Neural cell (in vitro differentiated cells): ENCODE data around the gene MRPL58. TPM values are rescaled to one million over a fixed set of nuclear protein-coding genes. Genes with fewer than 3 reads are reported as not detected.

ENCODE experiments used
- H2AFZ ChIP-seq: fragments of 200-600, 300-800 bp; sonication (generic), shearing (Covaris generic); 2 replicates; pipeline ENCODE4 v1.6.0; 2014; ENCODE audit warnings: low read depth, mild to moderate bottlenecking, antibody characterized with exemption, low read length, moderate library complexity
- H3F3A ChIP-seq: fragments of 200-600 bp; shearing (Covaris generic); 2 replicates; pipeline ENCODE4 v1.6.1; 2016; ENCODE audit warnings: mild to moderate bottlenecking, moderate library complexity, mixed read lengths, antibody characterized with exemption, low read length; ENCODE audit not compliant: insufficient read depth, poor library complexity, severe bottlenecking
- H3K27ac ChIP-seq: fragments of 200-600, 300-800 bp; sonication (generic), shearing (Covaris generic); 2 replicates; pipeline ENCODE4 v1.5.1; 2014; ENCODE audit warnings: mild to moderate bottlenecking, low read length, moderate library complexity
- H3K27me3 ChIP-seq: fragments of 300-800, 200-600 bp; sonication (generic), shearing (Covaris generic); 2 replicates; pipeline ENCODE4 v1.6.0; 2014; ENCODE audit warnings: mild to moderate bottlenecking, low read depth, low read length, moderate library complexity; ENCODE audit not compliant: insufficient read depth
- H3K36me3 ChIP-seq: fragments of 300-800, 200-600 bp; sonication (generic), shearing (Covaris generic); 2 replicates; pipeline ENCODE4 v1.5.1; 2014; ENCODE audit warnings: mild to moderate bottlenecking, antibody characterized with exemption, low read length, moderate library complexity; ENCODE audit not compliant: insufficient read depth
- H3K4me2 ChIP-seq: fragments of 300-800, 200-600 bp; sonication (generic), shearing (Covaris generic); 2 replicates; pipeline ENCODE4 v1.6.0; 2014; ENCODE audit warnings: mild to moderate bottlenecking, low read length
- H3K4me3 ChIP-seq: fragments of 300-800, 200-600 bp; sonication (generic), shearing (Covaris generic); 2 replicates; pipeline ENCODE4 v1.5.1; 2014; ENCODE audit warnings: mild to moderate bottlenecking, low read length, moderate library complexity
- H3K79me2 ChIP-seq: fragments of 200-600 bp; shearing (Covaris generic); replicated peaks from 2 replicates; pipeline ENCODE4 v1.6.0; 2014; ENCODE audit warnings: mild to moderate bottlenecking, low read length, moderate library complexity; ENCODE audit not compliant: insufficient read depth
- H3K9ac ChIP-seq: fragments of 300-800, 200-600 bp; sonication (generic), shearing (Covaris generic); 2 replicates; pipeline ENCODE4 v1.6.1; 2016; ENCODE audit warnings: mild to moderate bottlenecking, low read length, mixed read lengths
- H3K9me2 ChIP-seq: fragments of 200-600 bp; shearing (Covaris generic); 2 replicates; pipeline ENCODE4 v1.6.1; 2016; ENCODE audit warnings: mild to moderate bottlenecking, low read length, mixed read lengths; ENCODE audit not compliant: insufficient read depth
- H3K9me3 ChIP-seq: fragments of 200-600, 300-800 bp; sonication (generic), shearing (Covaris generic); 2 replicates; pipeline ENCODE4 v1.6.1; 2016; ENCODE audit warnings: mild to moderate bottlenecking, mixed run types, low read length, moderate library complexity, mixed read lengths
- H4K20me1 ChIP-seq: fragments of 200-600 bp; shearing (Covaris generic); 2 replicates; pipeline ENCODE4 v1.6.1; 2016; ENCODE audit warnings: mild to moderate bottlenecking, mixed run types; ENCODE audit not compliant: insufficient read depth
- EP300 ChIP-seq: fragments of 450-650 bp; conservative IDR thresholded peaks from 2 replicates; pipeline ENCODE4 v1.6.1; 2014; ENCODE audit warnings: antibody characterized with exemption, mild to moderate bottlenecking, moderate library complexity; ENCODE audit not compliant: poor library complexity, severe bottlenecking
- EZH2 ChIP-seq: fragments of 200-600, 300-800 bp; shearing (Covaris generic), sonication (generic); IDR thresholded peaks from 2 replicates; pipeline ENCODE4 v1.6.1; 2014; ENCODE audit warnings: antibody characterized with exemption, low read length, borderline replicate concordance, mild to moderate bottlenecking; ENCODE audit not compliant: insufficient read depth, poor library complexity, severe bottlenecking
- MXI1 ChIP-seq: fragments of 450-650 bp; conservative IDR thresholded peaks from 2 replicates; pipeline ENCODE4 v1.6.1; 2014; ENCODE audit warnings: antibody characterized with exemption, mild to moderate bottlenecking; ENCODE audit not compliant: poor library complexity, severe bottlenecking
- POLR2AphosphoS5 ChIP-seq: IDR thresholded peaks from 2 replicates; pipeline ENCODE4 v1.6.1; 2012
- RAD21 ChIP-seq: fragments of 450-650 bp; conservative IDR thresholded peaks from 2 replicates; pipeline ENCODE4 v1.6.1; 2014; ENCODE audit warnings: antibody characterized with exemption, mild to moderate bottlenecking, moderate library complexity
- SMC3 ChIP-seq: fragments of 450-650 bp; conservative IDR thresholded peaks from 2 replicates; pipeline ENCODE4 v1.6.1; 2014; ENCODE audit warnings: antibody characterized with exemption, mild to moderate bottlenecking, moderate library complexity; ENCODE audit not compliant: poor library complexity
- TAF1 ChIP-seq: IDR thresholded peaks from 2 replicates; pipeline ENCODE4 v1.6.1; 2012; ENCODE audit warnings: low read depth
- polyA plus RNA-seq: library from polyadenylated mRNA; depleted of rRNA; stranded (reverse); fragments of >200 nt; gene quantifications from 2 replicates; pipeline ENCODE4 v1.2.3, GENCODE V29; 2014
- TF ChIP-seq, protein P1 (sequence below): fragments of 450-650 bp; IDR thresholded peaks from 2 replicates; pipeline ENCODE4 v1.5.1; 2014; ENCODE audit warnings: antibody characterized with exemption, mild to moderate bottlenecking, moderate library complexity; ENCODE audit not compliant: poor library complexity, severe bottlenecking
- TF ChIP-seq, protein P2 (sequence below): IDR thresholded peaks from 2 replicates; pipeline ENCODE4 v1.6.1; 2012; ENCODE audit warnings: borderline replicate concordance

The MRPL58 gene
- polyA plus RNA-seq, 1 donor from 2014 or later, result 47.4 TPM

DNA sequence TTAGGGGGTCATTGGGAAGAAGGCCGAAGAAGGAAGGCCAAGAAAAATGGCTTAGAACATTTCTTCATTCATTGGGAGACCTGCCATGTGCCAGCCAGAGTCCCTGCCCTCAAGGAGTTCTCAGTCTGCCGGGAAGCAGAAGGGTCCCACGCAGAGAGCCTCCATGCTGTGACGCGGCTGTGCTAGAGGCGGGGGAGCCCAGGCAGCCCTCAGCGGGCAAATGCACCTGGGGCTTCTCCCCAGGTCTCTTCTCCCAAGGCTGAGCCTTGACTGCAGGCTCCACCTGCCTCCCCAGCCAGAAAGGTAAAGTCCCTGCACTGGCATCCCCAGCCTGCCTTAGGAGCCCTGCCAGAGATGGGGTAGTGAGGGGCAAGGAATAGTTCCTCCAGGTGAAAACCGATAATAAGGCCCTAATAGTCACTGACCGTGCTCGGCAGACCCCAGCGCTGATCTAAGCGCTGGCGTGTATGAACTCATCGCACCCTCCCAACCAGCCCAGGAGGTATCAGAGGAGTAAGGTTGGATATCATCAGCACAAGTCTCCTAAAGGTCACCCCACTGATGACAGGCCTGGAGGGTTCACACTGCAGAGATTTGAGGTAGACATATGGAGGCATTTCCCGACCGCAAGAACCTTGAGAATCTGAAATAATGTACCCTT, 31.0 kb upstream of the MRPL58 start:
- Histone ChIP-seq H3K4me2 (peak overlapping the region; percentile 57), H3K9ac (peak overlapping the region; percentile 92), H3K4me3 (peak overlapping the region; percentile 90), H3K27me3 (no peaks in the 10 kb centered on the region), H3K36me3 (no peaks in the 10 kb centered on the region), H3F3A (no peaks in the 10 kb centered on the region), H3K79me2 (no peaks in the 10 kb centered on the region), H2AFZ (peak overlapping the region; percentile 97), H3K9me3 (no peaks in the 10 kb centered on the region), H3K9me2 (no peaks in the 10 kb centered on the region), H4K20me1 (no peaks in the 10 kb centered on the region), H3K27ac (peak overlapping the region; percentile 90)
- no peak for TF ChIP-seq EZH2
- no peak for TF ChIP-seq MXI1
- TF ChIP-seq POLR2AphosphoS5, result no peak
- TF ChIP-seq, protein P1, sequence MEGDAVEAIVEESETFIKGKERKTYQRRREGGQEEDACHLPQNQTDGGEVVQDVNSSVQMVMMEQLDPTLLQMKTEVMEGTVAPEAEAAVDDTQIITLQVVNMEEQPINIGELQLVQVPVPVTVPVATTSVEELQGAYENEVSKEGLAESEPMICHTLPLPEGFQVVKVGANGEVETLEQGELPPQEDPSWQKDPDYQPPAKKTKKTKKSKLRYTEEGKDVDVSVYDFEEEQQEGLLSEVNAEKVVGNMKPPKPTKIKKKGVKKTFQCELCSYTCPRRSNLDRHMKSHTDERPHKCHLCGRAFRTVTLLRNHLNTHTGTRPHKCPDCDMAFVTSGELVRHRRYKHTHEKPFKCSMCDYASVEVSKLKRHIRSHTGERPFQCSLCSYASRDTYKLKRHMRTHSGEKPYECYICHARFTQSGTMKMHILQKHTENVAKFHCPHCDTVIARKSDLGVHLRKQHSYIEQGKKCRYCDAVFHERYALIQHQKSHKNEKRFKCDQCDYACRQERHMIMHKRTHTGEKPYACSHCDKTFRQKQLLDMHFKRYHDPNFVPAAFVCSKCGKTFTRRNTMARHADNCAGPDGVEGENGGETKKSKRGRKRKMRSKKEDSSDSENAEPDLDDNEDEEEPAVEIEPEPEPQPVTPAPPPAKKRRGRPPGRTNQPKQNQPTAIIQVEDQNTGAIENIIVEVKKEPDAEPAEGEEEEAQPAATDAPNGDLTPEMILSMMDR, result no peak
- TF ChIP-seq, protein P2, sequence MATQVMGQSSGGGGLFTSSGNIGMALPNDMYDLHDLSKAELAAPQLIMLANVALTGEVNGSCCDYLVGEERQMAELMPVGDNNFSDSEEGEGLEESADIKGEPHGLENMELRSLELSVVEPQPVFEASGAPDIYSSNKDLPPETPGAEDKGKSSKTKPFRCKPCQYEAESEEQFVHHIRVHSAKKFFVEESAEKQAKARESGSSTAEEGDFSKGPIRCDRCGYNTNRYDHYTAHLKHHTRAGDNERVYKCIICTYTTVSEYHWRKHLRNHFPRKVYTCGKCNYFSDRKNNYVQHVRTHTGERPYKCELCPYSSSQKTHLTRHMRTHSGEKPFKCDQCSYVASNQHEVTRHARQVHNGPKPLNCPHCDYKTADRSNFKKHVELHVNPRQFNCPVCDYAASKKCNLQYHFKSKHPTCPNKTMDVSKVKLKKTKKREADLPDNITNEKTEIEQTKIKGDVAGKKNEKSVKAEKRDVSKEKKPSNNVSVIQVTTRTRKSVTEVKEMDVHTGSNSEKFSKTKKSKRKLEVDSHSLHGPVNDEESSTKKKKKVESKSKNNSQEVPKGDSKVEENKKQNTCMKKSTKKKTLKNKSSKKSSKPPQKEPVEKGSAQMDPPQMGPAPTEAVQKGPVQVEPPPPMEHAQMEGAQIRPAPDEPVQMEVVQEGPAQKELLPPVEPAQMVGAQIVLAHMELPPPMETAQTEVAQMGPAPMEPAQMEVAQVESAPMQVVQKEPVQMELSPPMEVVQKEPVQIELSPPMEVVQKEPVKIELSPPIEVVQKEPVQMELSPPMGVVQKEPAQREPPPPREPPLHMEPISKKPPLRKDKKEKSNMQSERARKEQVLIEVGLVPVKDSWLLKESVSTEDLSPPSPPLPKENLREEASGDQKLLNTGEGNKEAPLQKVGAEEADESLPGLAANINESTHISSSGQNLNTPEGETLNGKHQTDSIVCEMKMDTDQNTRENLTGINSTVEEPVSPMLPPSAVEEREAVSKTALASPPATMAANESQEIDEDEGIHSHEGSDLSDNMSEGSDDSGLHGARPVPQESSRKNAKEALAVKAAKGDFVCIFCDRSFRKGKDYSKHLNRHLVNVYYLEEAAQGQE, result no peak
- TF ChIP-seq EP300, result no peak
- TF ChIP-seq SMC3, result no peak
- no peak for TF ChIP-seq TAF1
- no peak for TF ChIP-seq RAD21

DNA sequence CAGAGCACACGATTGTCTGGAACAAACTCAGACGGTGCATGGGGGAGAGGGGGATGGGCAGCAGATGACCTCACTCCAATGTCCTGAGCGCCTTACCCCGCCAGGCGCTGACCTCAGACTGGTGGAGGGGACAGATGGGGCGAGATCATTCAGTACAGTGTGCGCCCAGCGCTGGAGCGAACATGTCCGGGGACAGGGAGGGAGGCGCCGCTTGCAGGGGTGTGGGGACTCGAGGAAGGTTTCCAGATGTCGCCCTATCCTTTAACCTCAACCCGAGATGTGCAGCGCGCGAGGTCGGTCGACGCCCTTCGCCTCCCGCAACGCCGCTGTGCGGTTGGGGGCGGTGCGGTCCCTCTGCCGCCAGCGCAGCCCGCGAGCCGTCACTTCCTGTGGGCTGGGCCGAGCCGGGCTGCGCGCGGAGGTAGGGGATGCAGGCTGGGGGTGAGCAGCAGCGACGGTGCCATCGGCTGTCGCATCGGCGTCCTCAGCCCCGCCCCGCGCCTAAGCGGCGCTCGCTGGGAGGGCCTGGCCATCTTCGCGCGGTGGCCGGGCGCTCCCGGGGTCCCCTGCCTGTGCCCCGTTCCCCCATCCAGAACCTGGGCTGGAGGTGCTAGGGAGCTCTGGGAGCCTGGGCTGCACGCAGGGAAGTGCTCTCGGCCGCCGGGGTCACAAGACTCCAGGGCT, 30.3 kb upstream of the MRPL58 start:
- Histone ChIP-seq H3K4me3 (peak overlapping the region; percentile 90), H2AFZ (peak overlapping the region; percentile 97), H3K27me3 (no peaks in the 10 kb centered on the region), H4K20me1 (no peaks in the 10 kb centered on the region), H3K27ac (peak overlapping the region; percentile 90), H3K79me2 (no peaks in the 10 kb centered on the region), H3K4me2 (peak overlapping the region; percentile 96), H3K9me2 (no peaks in the 10 kb centered on the region), H3K9ac (peak overlapping the region; percentile 92), H3F3A (no peaks in the 10 kb centered on the region), H3K36me3 (no peaks in the 10 kb centered on the region), H3K9me3 (no peaks in the 10 kb centered on the region)
- TF ChIP-seq, protein P1, result peak; percentile 60
- TF ChIP-seq TAF1, result peak; percentile 84
- TF ChIP-seq EZH2, result no peak
- peak; percentile 23 for TF ChIP-seq SMC3
- peak; percentile 71 for TF ChIP-seq EP300
- TF ChIP-seq POLR2AphosphoS5, result peak; percentile 95
- no peak for TF ChIP-seq RAD21
- peak; percentile 61 for TF ChIP-seq MXI1
- TF ChIP-seq, protein P2, result peak; percentile 65
